Mesendoderm (in vitro differentiated cells): ENCODE measurements around the gene PROZ.

Experiments
- DNase-seq: peaks from one replicate; pipeline ENCODE4 v3.0.0; 2013
- H2AK5ac ChIP-seq: 2 replicates; pipeline ENCODE4 v1.6.1; 2013; ENCODE audit warnings: low read length, inconsistent platforms
- H2BK120ac ChIP-seq: 2 replicates; pipeline ENCODE4 v1.6.1; 2013; ENCODE audit warnings: low read depth, mild to moderate bottlenecking, low read length, moderate library complexity, mixed read lengths
- H2BK15ac ChIP-seq: replicated peaks from 2 replicates; pipeline ENCODE4 v1.6.1; 2013; ENCODE audit warnings: low read depth, mild to moderate bottlenecking, moderate library complexity
- H2BK5ac ChIP-seq: 2 replicates; pipeline ENCODE4 v1.6.1; 2013; ENCODE audit warnings: low read length, inconsistent platforms
- H3K18ac ChIP-seq: 2 replicates; pipeline ENCODE4 v1.6.1; 2013; ENCODE audit warnings: mild to moderate bottlenecking, low read length, mixed read lengths
- H3K23ac ChIP-seq: one replicate; pipeline ENCODE4 v1.6.1; 2013; ENCODE audit warnings: low read length
- H3K27ac ChIP-seq: 2 replicates; pipeline ENCODE4 v1.5.1; 2013; ENCODE audit warnings: low read depth, mild to moderate bottlenecking, inconsistent platforms, low read length, moderate library complexity
- H3K27me3 ChIP-seq: 2 replicates; pipeline ENCODE4 v1.6.1; 2013; ENCODE audit warnings: low read length, control low read depth, mild to moderate bottlenecking, inconsistent platforms; ENCODE audit not compliant: insufficient read depth, poor library complexity
- H3K36me3 ChIP-seq: 2 replicates; pipeline ENCODE4 v1.6.1; 2013; ENCODE audit warnings: low read length, inconsistent platforms; ENCODE audit not compliant: control insufficient read depth, insufficient read depth
- H3K4ac ChIP-seq: one replicate; pipeline ENCODE4 v1.6.1; 2013; ENCODE audit warnings: low read depth, mild to moderate bottlenecking, low read length, moderate library complexity
- H3K4me1 ChIP-seq: 2 replicates; pipeline ENCODE4 v1.6.1; 2013; ENCODE audit warnings: low read depth, low read length, inconsistent platforms; ENCODE audit not compliant: control insufficient read depth
- H3K4me2 ChIP-seq: 2 replicates; pipeline ENCODE4 v1.6.1; 2013; ENCODE audit warnings: low read length
- H3K4me3 ChIP-seq: 2 replicates; pipeline ENCODE4 v1.5.1; 2013; ENCODE audit warnings: mild to moderate bottlenecking, low read length
- H3K56ac ChIP-seq: one replicate; pipeline ENCODE4 v1.6.1; 2013; ENCODE audit warnings: low read length
- H3K79me1 ChIP-seq: 2 replicates; pipeline ENCODE4 v1.6.1; 2013; ENCODE audit warnings: low read length, inconsistent platforms
- H3K79me2 ChIP-seq: 2 replicates; pipeline ENCODE4 v1.6.1; 2013; ENCODE audit warnings: mild to moderate bottlenecking, low read length; ENCODE audit not compliant: control insufficient read depth, insufficient read depth
- H3K9ac ChIP-seq: 2 replicates; pipeline ENCODE4 v1.6.1; 2013; ENCODE audit warnings: low read length, inconsistent platforms
- H4K5ac ChIP-seq: one replicate; pipeline ENCODE4 v1.6.1; 2013; ENCODE audit warnings: low read length
- H4K8ac ChIP-seq: one replicate; pipeline ENCODE4 v1.6.1; 2013; ENCODE audit warnings: low read depth, mild to moderate bottlenecking, control low read depth, low read length, moderate library complexity
- whole genome bisulfite sequencing: extraction: QIAGEN DNeasy Blood & Tissue Kit; methylation state at CpG from one replicate; pipeline ENCODE4 v1.1.7; 2013; ENCODE audit warnings: low lambda C conversion rate, missing lambda C conversion rate; ENCODE audit not compliant: insufficient coverage; ENCODE audit errors: extremely low coverage; 5-methylcytosine and 5-hydroxymethylcytosine counted together

Gene PROZ

GRCh38 chr13:113186061-113186900 is 27.8 kb downstream of the PROZ start:
- DNase-seq = no peak
- no peaks in the 10 kb centered on the region for H3K27me3 ChIP-seq
- H3K18ac ChIP-seq = no peak overlapping the region
- H3K4ac ChIP-seq = no peak overlapping the region
- no peak overlapping the region for H3K56ac ChIP-seq
- no peak overlapping the region for H2BK15ac ChIP-seq
- no peak overlapping the region for H3K23ac ChIP-seq
- no peaks in the 10 kb centered on the region for H3K79me2 ChIP-seq
- no peak overlapping the region for H3K27ac ChIP-seq
- H2BK120ac ChIP-seq = no peak overlapping the region
- peaks cover 4% of the 10 kb centered on the region for H3K36me3 ChIP-seq
- peaks cover 2% of the 10 kb centered on the region for H3K79me1 ChIP-seq
- no peak overlapping the region for H3K4me2 ChIP-seq
- H3K4me1 ChIP-seq = no peaks in the 10 kb centered on the region
- no peak overlapping the region for H3K9ac ChIP-seq
- no peak overlapping the region for H3K4me3 ChIP-seq
- WGBS = no CpG with 5 or more reads among the region's 13 CpGs
- no peak overlapping the region for H2AK5ac ChIP-seq
- H4K5ac ChIP-seq = no peak overlapping the region
- H2BK5ac ChIP-seq = no peak overlapping the region
- no peak overlapping the region for H4K8ac ChIP-seq

- Histone ChIP-seq H3K18ac (no peak overlapping the region), H3K9ac (no peak overlapping the region), H3K56ac (no peak overlapping the region), H3K4me2 (no peak overlapping the region), H2BK120ac (no peak overlapping the region), H3K4ac (no peak overlapping the region), H2AK5ac (no peak overlapping the region), H3K27me3 (no peaks in the 10 kb centered on the region), H3K4me1 (no peaks in the 10 kb centered on the region), H4K5ac (no peak overlapping the region), H2BK5ac (no peak overlapping the region), H4K8ac (no peak overlapping the region), H3K4me3 (no peak overlapping the region), H3K23ac (no peak overlapping the region), H2BK15ac (no peak overlapping the region), H3K79me1 (peaks cover 3% of the 10 kb centered on the region), H3K27ac (no peak overlapping the region), H3K79me2 (no peaks in the 10 kb centered on the region), H3K36me3 (peaks cover 2% of the 10 kb centered on the region)
- WGBS = no CpG with 5 or more reads among the region's 9 CpGs
- DNase-seq = peak; percentile 79
Observed at GRCh38 chr13:113187263-113187669, 28.8 kb downstream of the PROZ start.

GRCh38 chr13:113187883-113188665 is 29.6 kb downstream of the PROZ start:
- H3K4me3 ChIP-seq = no peak overlapping the region
- no peak overlapping the region for H2AK5ac ChIP-seq
- DNase-seq = no peak
- H3K56ac ChIP-seq = no peak overlapping the region
- no peak overlapping the region for H3K4ac ChIP-seq
- H2BK5ac ChIP-seq = no peak overlapping the region
- no peak overlapping the region for H3K23ac ChIP-seq
- H3K27me3 ChIP-seq = no peaks in the 10 kb centered on the region
- WGBS = no CpG with 5 or more reads among the region's 23 CpGs
- no peak overlapping the region for H4K5ac ChIP-seq
- H3K4me2 ChIP-seq = no peak overlapping the region
- peaks cover 2% of the 10 kb centered on the region for H3K36me3 ChIP-seq
- H2BK120ac ChIP-seq = no peak overlapping the region
- no peak overlapping the region for H3K27ac ChIP-seq
- H3K18ac ChIP-seq = no peak overlapping the region
- no peak overlapping the region for H4K8ac ChIP-seq
- H2BK15ac ChIP-seq = no peak overlapping the region
- H3K79me1 ChIP-seq = peaks cover 3% of the 10 kb centered on the region
- no peaks in the 10 kb centered on the region for H3K79me2 ChIP-seq
- H3K9ac ChIP-seq = no peak overlapping the region
- no peaks in the 10 kb centered on the region for H3K4me1 ChIP-seq

GRCh38 chr13:113190181-113190580 is 31.7 kb downstream of the PROZ start:
- H3K4ac ChIP-seq = no peak overlapping the region
- no peak overlapping the region for H3K27ac ChIP-seq
- no peak overlapping the region for H2BK120ac ChIP-seq
- no peak overlapping the region for H2BK5ac ChIP-seq
- H4K8ac ChIP-seq = no peak overlapping the region
- no CpG with 5 or more reads among the region's 4 CpGs for WGBS
- no peaks in the 10 kb centered on the region for H3K79me2 ChIP-seq
- DNase-seq = no peak
- H3K4me1 ChIP-seq = no peaks in the 10 kb centered on the region
- H3K27me3 ChIP-seq = no peaks in the 10 kb centered on the region
- no peak overlapping the region for H3K4me2 ChIP-seq
- H3K36me3 ChIP-seq = peaks cover 2% of the 10 kb centered on the region
- no peak overlapping the region for H3K56ac ChIP-seq
- H3K18ac ChIP-seq = no peak overlapping the region
- no peak overlapping the region for H3K9ac ChIP-seq
- peaks cover 3% of the 10 kb centered on the region for H3K79me1 ChIP-seq
- H3K4me3 ChIP-seq = no peak overlapping the region
- H2BK15ac ChIP-seq = no peak overlapping the region
- H3K23ac ChIP-seq = no peak overlapping the region
- H4K5ac ChIP-seq = no peak overlapping the region
- no peak overlapping the region for H2AK5ac ChIP-seq

DNA sequence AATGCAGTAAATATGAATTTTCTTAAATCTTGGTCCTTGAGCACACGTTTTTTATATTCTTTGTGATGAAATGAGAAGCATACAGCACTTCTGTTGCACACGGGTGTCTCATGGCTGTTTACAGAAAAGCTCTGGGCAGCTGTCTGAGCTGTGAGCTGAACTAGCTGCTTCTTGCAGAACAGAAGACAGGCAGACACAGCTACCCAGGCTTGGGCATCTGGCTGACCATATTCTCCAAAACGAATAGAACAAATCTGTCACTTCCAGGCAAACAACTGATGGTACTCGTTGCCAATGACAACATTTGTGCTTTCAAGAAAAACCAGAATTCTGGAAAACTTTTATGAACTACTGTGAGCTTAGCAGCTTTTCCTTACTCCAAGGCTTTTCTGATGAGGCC is 33.8 kb downstream of the PROZ start:
- Histone ChIP-seq H3K23ac (no peak overlapping the region), H3K27ac (no peak overlapping the region), H3K4me3 (no peak overlapping the region), H3K18ac (no peak overlapping the region), H3K36me3 (peaks cover 6% of the 10 kb centered on the region), H3K27me3 (no peaks in the 10 kb centered on the region), H2BK15ac (no peak overlapping the region), H4K5ac (no peak overlapping the region), H4K8ac (no peak overlapping the region), H3K4me2 (no peak overlapping the region), H2BK120ac (no peak overlapping the region), H2BK5ac (no peak overlapping the region), H3K79me1 (peaks cover 3% of the 10 kb centered on the region), H3K4me1 (no peaks in the 10 kb centered on the region), H3K4ac (no peak overlapping the region), H3K9ac (no peak overlapping the region), H3K56ac (no peak overlapping the region), H3K79me2 (no peaks in the 10 kb centered on the region), H2AK5ac (no peak overlapping the region)
- WGBS = no CpG with 5 or more reads among the region's 4 CpGs
- DNase-seq = no peak
